Activated T-cell treated with anti-CD3 and anti-CD28 coated beads for 24 hours (primary cell): Measurements from ENCODE around the gene PUM1.
"Not testable (repeated sequence)": the region's sequence is repeated elsewhere in the genome, so short reads cannot be mapped to it uniquely, and the experiment has no call there.

Experiments used
- DNase-seq: peaks from one replicate; pipeline ENCODE4 v3.0.0-alpha.2; 2020; ENCODE audit warnings: low read depth

PUM1 gene

GRCh38 chr1:30995990-30996612 lies 69.4 kb downstream of the PUM1 start:
- DNase-seq = no peak

- no peak for DNase-seq
These were observed 73.5 kb downstream of the PUM1 start for GRCh38 chr1:30991862-30992606.

- no peak for DNase-seq
These were observed 74.9 kb downstream of the PUM1 start for GRCh38 chr1:30990591-30990990.

GRCh38 chr1:30988045-30988444 lies 77.5 kb downstream of the PUM1 start:
- no peak for DNase-seq

GRCh38 chr1:30986755-30987154 lies 78.8 kb downstream of the PUM1 start:
- DNase-seq = no peak

- no peak for DNase-seq
These were observed 80.5 kb downstream of the PUM1 start for GRCh38 chr1:30984991-30985503.

GRCh38 chr1:30984165-30984889 lies 81.2 kb downstream of the PUM1 start:
- DNase-seq = no peak

GRCh38 chr1:30982937-30983336 lies 82.6 kb downstream of the PUM1 start:
- DNase-seq = no peak

GRCh38 chr1:30982431-30982830 lies 83.1 kb downstream of the PUM1 start:
- DNase-seq = no peak

GRCh38 chr1:30981172-30981571 lies 84.3 kb downstream of the PUM1 start:
- DNase-seq = no peak

- no peak for DNase-seq
These were observed 88.0 kb downstream of the PUM1 start for GRCh38 chr1:30977511-30977910.

- no peak for DNase-seq
These were observed 88.4 kb downstream of the PUM1 start for GRCh38 chr1:30977105-30977504.

GRCh38 chr1:30976143-30976542 lies 89.4 kb downstream of the PUM1 start:
- DNase-seq = no peak

GRCh38 chr1:30975217-30975616 lies 90.3 kb downstream of the PUM1 start:
- no peak for DNase-seq

- no peak for DNase-seq
These were observed 91.0 kb downstream of the PUM1 start for GRCh38 chr1:30974536-30974935.

GRCh38 chr1:30972349-30972748 lies 93.2 kb downstream of the PUM1 start:
- DNase-seq = not testable (repeated sequence)

- DNase-seq = no peak
These were observed 94.0 kb downstream of the PUM1 start for GRCh38 chr1:30971496-30971895.

GRCh38 chr1:30969903-30970302 lies 95.6 kb downstream of the PUM1 start:
- no peak for DNase-seq

- DNase-seq = no peak
These were observed 97.1 kb downstream of the PUM1 start for GRCh38 chr1:30968220-30968971.

- DNase-seq = no peak
These were observed 98.7 kb downstream of the PUM1 start for GRCh38 chr1:30966690-30967369.

- DNase-seq = no peak
These were observed 99.5 kb downstream of the PUM1 start for GRCh38 chr1:30965924-30966599.
